ENCODE data around the gene CACNG4.
A peak's percentile ranks its signal among the peaks of the same experiment; 100 is the strongest.

Gene CACNG4

GRCh38 chr17:66941773-66942450 lies 22.6 kb upstream of the CACNG4 start:
- POLR2A ChIA-PET (ENCODE audit: low non-redundant PET), result no interaction called here
- H3K27ac ChIP-seq, result no peak overlapping the region
- DNase-seq (ENCODE audit: low spot score), result no peak
- no peak for TF ChIP-seq CTCF (conservative IDR thresholded peaks at IDR 0.05; ENCODE audit: low read depth)
- CTCF ChIA-PET, result interaction anchor here (1.0 kb wide), 1 partner anchor 12 kb away, joined by 3 read pairs; no protein-coding TSS in a partner anchor

DNA sequence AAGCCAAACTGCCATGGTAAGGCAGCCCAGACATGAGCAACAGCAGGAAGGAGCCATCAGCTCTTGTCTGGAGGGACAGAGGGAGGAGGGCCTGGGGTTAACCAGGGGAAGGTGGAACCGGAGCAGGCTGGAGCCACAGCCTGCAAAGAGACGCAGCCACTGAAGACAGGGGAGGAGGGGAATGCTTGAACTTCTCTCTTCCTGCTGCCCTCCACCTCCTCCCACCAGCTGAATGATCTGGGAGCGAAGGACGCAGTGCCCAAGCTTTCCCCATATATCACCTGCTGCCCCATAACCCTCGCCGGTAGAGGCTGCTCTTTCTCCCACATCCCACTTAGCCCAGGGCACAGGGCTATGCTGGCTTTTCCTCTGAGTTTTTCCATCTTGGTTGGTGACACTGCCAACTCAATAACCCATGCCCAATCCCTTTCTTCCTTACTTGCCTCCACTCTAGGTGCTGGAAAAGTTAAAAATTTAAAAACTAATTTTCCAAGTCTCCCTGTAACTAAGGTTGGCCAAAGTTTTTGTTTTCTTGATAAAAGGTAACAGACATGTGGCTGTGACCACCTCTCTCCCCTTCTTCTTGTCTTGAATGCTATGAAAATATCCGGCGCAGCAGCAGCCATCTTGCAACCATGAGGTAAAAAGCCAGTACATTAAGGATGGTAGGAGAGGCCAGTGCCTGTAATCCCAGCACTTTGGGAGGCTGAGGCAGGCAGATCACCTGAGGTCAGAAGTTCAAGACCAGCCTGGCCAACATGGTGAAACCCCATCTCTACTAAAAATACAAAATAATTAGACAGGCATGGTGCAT lies 21.8 kb upstream of the CACNG4 start:
- ChIA-PET CTCF (interaction anchor here (0.6 kb wide), 1 partner anchor 1744 kb away, joined by 3 read pairs; no protein-coding TSS in a partner anchor), POLR2A (ENCODE audit: low non-redundant PET) (no interaction called here)

GRCh38 chr17:66943484-66943883 lies 21.0 kb upstream of the CACNG4 start:
- no peak for TF ChIP-seq CTCF (conservative IDR thresholded peaks at IDR 0.05; ENCODE audit: low read depth)
- ChIA-PET CTCF (interaction anchor here (0.6 kb wide), 1 partner anchor 1745 kb away, joined by 3 read pairs; no protein-coding TSS in a partner anchor), POLR2A (ENCODE audit: low non-redundant PET) (no interaction called here)
- no peak for DNase-seq (ENCODE audit: low spot score)
- no peak overlapping the region for H3K27ac ChIP-seq

More for the DNA sequence above, 21.8 kb upstream of the CACNG4 start:
- no peak for TF ChIP-seq CTCF (conservative IDR thresholded peaks at IDR 0.05; ENCODE audit: low read depth)
- DNase-seq (ENCODE audit: low spot score), result no peak
- H3K27ac ChIP-seq, result no peak overlapping the region

DNA sequence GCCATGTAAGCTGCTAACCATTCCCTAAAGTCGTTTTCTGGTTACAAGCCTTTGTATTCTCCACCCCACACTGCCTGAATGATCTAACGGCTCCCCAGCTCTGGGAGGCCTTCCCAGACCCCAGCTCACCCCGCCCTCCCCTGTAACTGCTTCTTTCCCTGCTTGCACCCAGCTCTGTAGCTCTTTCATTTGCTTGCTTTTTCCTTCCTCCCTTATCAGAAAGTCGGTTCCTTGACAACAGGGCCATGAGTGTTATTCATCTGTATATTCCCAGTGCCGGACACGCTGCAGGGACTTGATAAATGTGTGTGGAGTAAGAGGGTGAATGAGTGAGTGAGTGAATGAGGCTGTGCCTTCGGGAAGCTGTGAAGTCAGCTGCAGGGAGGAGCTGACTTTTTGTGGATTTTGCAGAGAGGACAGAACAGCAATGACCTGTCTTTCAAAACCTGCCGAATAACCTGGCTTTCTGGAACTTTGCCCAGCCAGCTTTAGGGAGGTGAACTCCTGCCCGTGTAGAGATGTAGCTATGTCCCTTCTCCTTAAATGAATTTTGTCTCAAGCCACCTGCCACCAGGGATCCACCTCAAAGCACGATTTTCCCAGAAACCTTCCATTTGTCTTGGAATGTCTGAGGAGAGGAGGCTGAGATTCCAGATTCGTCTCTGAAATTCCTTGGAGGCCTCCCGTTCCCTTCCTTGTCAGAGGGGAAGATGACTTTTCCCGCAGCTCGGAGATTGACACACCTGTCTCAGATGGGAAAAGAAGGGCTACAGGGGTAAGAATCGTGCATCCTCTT lies 20.0 kb upstream of the CACNG4 start:
- ChIA-PET POLR2A (ENCODE audit: low non-redundant PET) (no interaction called here), CTCF (interaction anchor here (1.2 kb wide), 1 partner anchor 62 kb away, joined by 3 read pairs; no protein-coding TSS in a partner anchor)
- DNase-seq (ENCODE audit: low spot score), result no peak
- H3K27ac ChIP-seq, result no peak overlapping the region
- TF ChIP-seq CTCF (conservative IDR thresholded peaks at IDR 0.05; ENCODE audit: low read depth), result no peak

DNA sequence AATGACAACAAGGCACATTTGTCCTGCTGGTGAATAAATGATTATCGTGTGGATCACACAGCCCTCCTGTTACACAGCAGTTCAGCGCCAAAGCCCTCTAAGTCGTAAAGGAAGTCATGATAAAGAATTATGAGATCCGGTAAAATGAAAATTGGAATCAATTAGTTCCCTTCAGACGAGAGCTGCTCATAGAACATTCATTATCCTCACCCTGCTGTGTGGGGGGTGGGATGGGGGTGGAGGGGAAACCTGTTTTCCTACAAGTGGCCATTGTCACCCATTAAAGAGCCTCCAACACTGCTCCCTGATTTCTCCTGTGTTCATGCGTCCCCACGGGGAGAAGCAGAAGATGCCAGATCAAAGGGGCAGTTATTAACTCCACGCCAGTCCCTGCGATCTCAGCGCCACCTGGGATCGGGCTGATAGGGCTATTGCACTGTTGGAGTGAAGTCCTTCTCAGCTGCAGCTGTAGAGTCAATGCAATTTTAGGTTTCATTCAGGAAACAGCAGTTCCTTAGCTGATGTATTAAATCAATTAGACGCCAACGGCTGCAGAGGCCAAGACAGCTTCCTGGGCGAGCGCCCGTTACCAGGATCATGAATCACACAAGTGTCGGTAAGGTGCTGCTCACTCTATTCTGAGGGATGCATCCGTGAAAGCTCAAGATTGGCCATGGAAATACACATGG lies 19.2 kb upstream of the CACNG4 start:
- DNase-seq (ENCODE audit: low spot score), result no peak
- H3K27ac ChIP-seq, result peak overlapping the region; percentile 21
- ChIA-PET CTCF (interaction anchor here (0.6 to 1.2 kb wide), 2 partner anchors 61 to 132 kb away, joined by 3 read pairs; no protein-coding TSS in a partner anchor), POLR2A (ENCODE audit: low non-redundant PET) (no interaction called here)
- TF ChIP-seq CTCF (conservative IDR thresholded peaks at IDR 0.05; ENCODE audit: low read depth), result no peak

All from RWPE1 (cell line).